Muscle layer of duodenum (tissue), 2 donors: ENCODE data around the gene DNAH11.
"Not testable (repeated sequence)": the region's sequence is repeated elsewhere in the genome, so short reads cannot be mapped to it uniquely, and the experiment has no call there.

Experiments
- H3K27ac ChIP-seq: one replicate; pipeline ENCODE4 v1.7.0; 2013; ENCODE audit warnings: mild to moderate bottlenecking, low read length
- H3K27me3 ChIP-seq: one replicate; pipeline ENCODE4 v1.7.0; 2013; ENCODE audit warnings: low read depth, mild to moderate bottlenecking, control low read depth, low read length
- H3K36me3 ChIP-seq, 2 donors: one replicate each; pipeline ENCODE4 v1.7.0; 2013; ENCODE audit warnings: low read length in 2 of 2, control low read depth in 1 of 2, mild to moderate bottlenecking in 1 of 2; ENCODE audit not compliant: insufficient read depth in 2 of 2, control insufficient read depth in 1 of 2
- H3K4me1 ChIP-seq, 2 donors: one replicate each; pipeline ENCODE4 v1.7.0; 2013; ENCODE audit warnings: low read length in 2 of 2, mild to moderate bottlenecking in 2 of 2, control low read depth in 1 of 2, moderate library complexity in 1 of 2; ENCODE audit not compliant: insufficient read depth in 2 of 2, control insufficient read depth in 1 of 2
- H3K4me3 ChIP-seq, 2 donors: one replicate each; pipeline ENCODE4 v1.7.0; 2013; ENCODE audit warnings: low read length in 2 of 2, low read depth in 1 of 2, mild to moderate bottlenecking in 1 of 2
- H3K9me3 ChIP-seq, 2 donors: one replicate each; pipeline ENCODE4 v1.7.0; 2013; ENCODE audit warnings: low read length in 2 of 2, control low read depth in 1 of 2, mild to moderate bottlenecking in 1 of 2; ENCODE audit not compliant: control insufficient read depth in 1 of 2
- donor health status: healthy.

DNAH11 gene

DNA sequence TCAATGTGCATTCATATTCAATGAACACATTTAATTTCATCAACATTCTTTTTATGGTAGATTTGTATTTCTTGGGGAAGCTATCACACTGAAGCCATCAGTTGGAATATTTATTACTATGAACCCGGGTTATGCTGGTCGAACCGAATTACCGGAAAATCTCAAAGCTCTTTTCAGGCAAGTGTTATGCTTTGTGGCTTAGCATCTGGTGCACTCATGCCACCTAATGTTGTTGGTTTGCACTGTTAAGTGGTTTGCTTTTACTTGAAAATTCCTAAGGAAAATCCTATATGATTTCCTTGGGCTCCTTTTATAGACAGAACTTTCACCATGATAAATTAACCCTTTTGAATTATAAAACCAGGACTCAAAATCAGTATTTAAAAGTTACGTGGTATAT, 147.9 kb downstream of the DNAH11 start:
- H3K27ac ChIP-seq: no peak overlapping the region
- no peaks in the 10 kb centered on the region for H3K27me3 ChIP-seq
- no peaks in the 10 kb centered on the region for H3K36me3 ChIP-seq
- H3K4me3 ChIP-seq: no peak overlapping the region
- no peaks in the 10 kb centered on the region for H3K9me3 ChIP-seq
- no peaks in the 10 kb centered on the region for H3K4me1 ChIP-seq

DNA sequence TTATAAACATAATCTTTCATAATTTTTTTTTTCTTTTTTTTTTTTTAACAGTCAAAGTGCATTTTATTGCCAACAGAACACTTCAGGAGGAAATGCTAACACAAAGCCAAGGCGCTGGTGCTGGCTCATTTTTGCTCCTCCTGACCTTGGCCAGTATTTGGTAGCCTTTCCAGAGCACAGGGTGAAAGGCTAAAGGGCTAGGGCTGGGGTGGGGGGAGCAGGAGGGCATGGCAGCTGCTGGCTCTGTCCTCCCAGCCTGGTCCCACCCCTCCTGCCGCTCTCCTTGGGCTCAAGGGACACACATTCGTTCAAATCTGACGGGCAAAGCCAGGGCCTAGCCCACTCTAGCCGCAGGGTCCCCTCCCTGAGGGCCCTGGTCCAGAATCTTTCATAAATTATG, 148.3 kb downstream of the DNAH11 start:
- H3K36me3 ChIP-seq, H3K27me3 ChIP-seq, H3K9me3 ChIP-seq, H3K27ac ChIP-seq, H3K4me3 ChIP-seq, H3K4me1 ChIP-seq: not testable (repeated sequence)

DNA sequence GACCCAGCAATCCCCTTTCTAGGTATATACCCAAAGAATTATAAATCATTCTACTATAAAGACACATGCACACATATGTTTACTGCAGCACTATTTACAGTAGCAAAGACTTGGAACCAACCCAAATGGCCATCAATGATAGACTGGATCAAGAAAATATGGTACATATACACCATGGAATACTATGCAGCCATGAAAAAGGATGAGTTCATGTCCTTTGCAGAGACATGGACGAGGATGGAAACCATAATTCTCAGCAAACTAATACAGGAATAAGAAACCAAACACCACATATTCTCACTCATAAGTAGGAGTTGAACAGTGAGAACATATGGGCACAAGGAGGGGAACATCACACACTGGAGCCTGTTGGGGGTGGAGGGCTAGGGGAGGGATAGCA, 157.7 kb downstream of the DNAH11 start:
- H3K27ac ChIP-seq, H3K9me3 ChIP-seq, H3K27me3 ChIP-seq, H3K36me3 ChIP-seq, H3K4me1 ChIP-seq, H3K4me3 ChIP-seq: not testable (repeated sequence)

GRCh38 chr7:21702303-21702702, 159.5 kb downstream of the DNAH11 start:
- no peaks in the 10 kb centered on the region for H3K4me1 ChIP-seq
- H3K4me3 ChIP-seq: no peak overlapping the region
- no peak overlapping the region for H3K27ac ChIP-seq
- no peaks in the 10 kb centered on the region for H3K36me3 ChIP-seq
- H3K9me3 ChIP-seq: no peaks in the 10 kb centered on the region
- no peaks in the 10 kb centered on the region for H3K27me3 ChIP-seq

- H3K9me3 ChIP-seq: no peaks in the 10 kb centered on the region
- H3K27me3 ChIP-seq: no peaks in the 10 kb centered on the region
- no peak overlapping the region for H3K4me3 ChIP-seq
- no peaks in the 10 kb centered on the region for H3K4me1 ChIP-seq
- H3K27ac ChIP-seq: no peak overlapping the region
- no peaks in the 10 kb centered on the region for H3K36me3 ChIP-seq
Measured at GRCh38 chr7:21704359-21704758, 161.5 kb downstream of the DNAH11 start.

DNA sequence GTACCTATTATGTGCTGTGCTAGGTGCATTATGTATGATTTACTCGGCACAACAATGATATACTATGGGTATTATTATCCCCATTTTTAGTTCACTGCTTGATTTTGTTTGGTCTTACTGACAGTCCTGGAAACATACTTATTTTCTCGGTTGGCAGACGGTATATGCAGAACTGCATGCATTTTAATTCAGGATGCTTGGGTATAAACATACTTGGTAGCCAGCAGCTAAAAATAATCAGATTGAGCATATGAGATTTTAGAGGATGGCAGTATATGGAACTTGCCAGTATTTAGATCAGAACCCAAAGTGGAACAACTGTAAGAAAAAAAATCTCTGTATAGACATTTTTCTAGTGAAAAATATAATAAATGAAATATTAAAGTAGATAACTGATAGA, 163.3 kb downstream of the DNAH11 start:
- no peaks in the 10 kb centered on the region for H3K27me3 ChIP-seq

DNA sequence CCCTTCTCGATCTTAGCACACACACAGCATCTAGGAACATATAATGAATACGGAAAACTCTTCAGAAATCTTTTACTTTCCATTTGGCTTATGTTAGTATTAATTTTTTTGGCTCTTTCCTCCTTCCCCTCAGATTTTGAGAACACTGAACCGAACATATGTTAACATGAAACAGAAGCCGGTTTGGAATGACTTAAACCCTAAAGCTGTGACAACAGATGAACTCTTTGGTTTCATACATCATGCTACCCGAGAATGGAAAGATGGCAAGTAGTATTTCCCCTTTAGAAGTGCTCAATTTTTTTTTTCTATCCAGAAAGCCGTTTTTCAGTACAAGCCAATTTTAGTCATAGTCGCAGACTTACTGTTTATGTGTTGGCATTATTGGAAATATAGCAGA, 164.7 kb downstream of the DNAH11 start:
- Histone ChIP-seq H3K9me3 (no peaks in the 10 kb centered on the region), H3K27ac (no peak overlapping the region), H3K4me3 (no peak overlapping the region), H3K4me1 (no peaks in the 10 kb centered on the region), H3K27me3 (no peaks in the 10 kb centered on the region), H3K36me3 (no peaks in the 10 kb centered on the region)

More for the DNA sequence above, 163.3 kb downstream of the DNAH11 start:
- no peak overlapping the region for H3K27ac ChIP-seq
- H3K9me3 ChIP-seq: no peaks in the 10 kb centered on the region
- no peaks in the 10 kb centered on the region for H3K36me3 ChIP-seq
- no peaks in the 10 kb centered on the region for H3K4me1 ChIP-seq
- no peak overlapping the region for H3K4me3 ChIP-seq

- Histone ChIP-seq H3K4me1 (no peaks in the 10 kb centered on the region), H3K36me3 (no peaks in the 10 kb centered on the region), H3K9me3 (no peaks in the 10 kb centered on the region), H3K4me3 (no peak overlapping the region), H3K27ac (no peak overlapping the region), H3K27me3 (no peaks in the 10 kb centered on the region)
Measured at GRCh38 chr7:21708096-21708495, 165.3 kb downstream of the DNAH11 start.

DNA sequence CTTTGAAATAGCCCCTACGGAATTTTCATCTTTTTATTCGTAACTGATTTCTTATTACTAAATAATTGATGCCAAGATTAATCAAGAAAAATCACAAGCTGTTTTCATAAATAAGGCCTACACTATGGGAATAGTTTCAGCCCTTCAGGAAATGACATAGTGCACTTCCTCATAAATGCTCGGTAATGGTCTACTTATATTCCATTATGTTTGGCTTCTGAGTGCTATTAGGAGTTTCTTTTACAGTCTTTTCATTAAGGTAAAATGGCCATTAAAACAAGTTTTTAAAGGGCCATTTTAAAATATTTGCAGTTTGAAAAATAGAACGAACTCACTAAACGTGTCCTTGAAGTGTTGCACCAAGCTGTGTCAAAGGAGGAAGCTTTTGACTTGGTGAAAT, 174.5 kb downstream of the DNAH11 start:
- Histone ChIP-seq H3K9me3 (no peaks in the 10 kb centered on the region), H3K27me3 (no peaks in the 10 kb centered on the region), H3K27ac (no peak overlapping the region), H3K36me3 (no peaks in the 10 kb centered on the region), H3K4me1 (no peaks in the 10 kb centered on the region), H3K4me3 (no peak overlapping the region)

DNA sequence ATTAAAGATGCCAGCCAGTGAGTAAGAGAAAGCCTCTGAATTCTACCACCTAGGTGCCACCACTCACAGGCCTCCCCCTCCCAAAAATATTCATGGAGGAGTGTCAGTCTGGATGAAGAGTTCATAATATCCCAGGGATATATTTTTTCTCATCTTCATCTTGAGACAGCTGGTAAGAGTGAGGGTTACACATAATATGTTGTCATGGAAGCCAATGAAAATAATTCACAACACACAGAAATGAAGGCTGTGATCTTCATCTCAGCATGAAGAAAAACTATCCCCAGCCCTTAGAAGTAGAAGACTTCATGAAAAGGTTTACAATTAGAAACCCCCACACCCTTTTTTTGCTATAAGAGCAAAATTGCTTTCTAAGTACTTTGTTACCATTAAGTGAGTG, 175.6 kb downstream of the DNAH11 start:
- Histone ChIP-seq H3K9me3 (no peaks in the 10 kb centered on the region), H3K27me3 (no peaks in the 10 kb centered on the region), H3K27ac (no peak overlapping the region), H3K4me3 (no peak overlapping the region), H3K36me3 (no peaks in the 10 kb centered on the region), H3K4me1 (no peaks in the 10 kb centered on the region)

DNA sequence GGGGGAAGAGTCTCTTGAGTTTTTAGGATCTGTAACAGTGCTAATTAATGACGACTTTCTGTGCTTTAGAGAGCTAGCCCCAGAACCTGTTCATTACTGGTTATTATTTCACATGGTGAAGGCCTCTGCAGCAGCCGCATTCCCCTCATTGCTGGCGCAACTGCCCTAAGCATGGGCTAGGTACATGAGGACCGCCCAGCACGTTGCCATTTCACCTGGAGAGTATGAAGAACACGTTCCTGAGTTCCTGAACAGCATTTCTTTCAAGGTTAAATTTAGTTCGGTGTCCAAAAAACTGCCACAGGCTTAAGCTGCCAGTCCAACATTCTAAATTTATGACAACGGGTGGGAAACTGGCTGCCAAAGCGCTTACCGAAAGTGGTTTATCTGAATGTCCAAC, 177.0 kb downstream of the DNAH11 start:
- no peaks in the 10 kb centered on the region for H3K4me1 ChIP-seq
- no peak overlapping the region for H3K4me3 ChIP-seq
- H3K27ac ChIP-seq: no peak overlapping the region
- no peaks in the 10 kb centered on the region for H3K36me3 ChIP-seq
- H3K9me3 ChIP-seq: no peaks in the 10 kb centered on the region
- no peaks in the 10 kb centered on the region for H3K27me3 ChIP-seq

DNA sequence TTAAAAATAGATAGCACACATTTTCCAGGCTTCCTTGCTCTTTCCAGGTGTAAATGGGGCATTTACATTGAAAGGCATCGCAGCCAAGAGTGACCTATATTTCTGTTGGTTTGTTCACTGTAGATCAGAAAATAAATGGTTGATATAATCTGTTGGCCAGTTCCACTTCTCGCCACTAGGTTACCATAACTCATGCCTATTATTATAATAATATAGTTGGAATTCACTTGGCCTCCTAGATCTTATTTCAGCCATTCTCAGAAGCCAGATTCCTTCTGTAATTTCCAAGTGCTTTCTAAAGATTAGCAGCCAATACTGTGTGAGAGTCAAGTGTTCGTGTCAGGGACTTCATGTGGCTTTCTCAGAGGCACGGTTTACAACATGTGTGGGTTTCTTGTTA, 179.5 kb downstream of the DNAH11 start:
- H3K27ac ChIP-seq: no peak overlapping the region
- no peaks in the 10 kb centered on the region for H3K27me3 ChIP-seq
- no peaks in the 10 kb centered on the region for H3K36me3 ChIP-seq

More for the DNA sequence above, 179.5 kb downstream of the DNAH11 start:
- no peaks in the 10 kb centered on the region for H3K4me1 ChIP-seq
- H3K4me3 ChIP-seq: no peak overlapping the region
- H3K9me3 ChIP-seq: no peaks in the 10 kb centered on the region
